B cell (primary cell): ENCODE measurements around the gene VEZT.

ENCODE experiments used
- CTCF ChIP-seq: fragments of 200-600 bp; IDR thresholded peaks from one replicate; pipeline ENCODE4 v1.8.0; 2022; ENCODE audit warnings: antibody characterized with exemption, mild to moderate bottlenecking
- EZH2 ChIP-seq: IDR thresholded peaks from 2 replicates; pipeline ENCODE4 v1.6.1; 2012; ENCODE audit warnings: borderline replicate concordance, low read depth, mild to moderate bottlenecking, moderate library complexity, low read length; ENCODE audit not compliant: insufficient read depth, poor library complexity, severe bottlenecking

GRCh38 chr12:95312656-95313055 is 95.0 kb downstream of the VEZT start:
- TF ChIP-seq CTCF (no peak), EZH2 (no peak)
